HepG2 (cell line): Measurements from ENCODE around the gene PRSS22. TPM values are rescaled to one million over a fixed set of nuclear protein-coding genes. Genes with fewer than 3 reads are reported as not detected.

ENCODE experiments used
- BRCA1 ChIP-seq: sonication (generic); formaldehyde crosslinking; IDR thresholded peaks from 2 replicates; pipeline ENCODE4 v1.4.0; 2020; ENCODE audit warnings: missing genetic modification reagents
- SP4 ChIP-seq: sonication (generic); formaldehyde crosslinking; IDR thresholded peaks from 2 replicates; pipeline ENCODE4 v1.8.1; 2023; ENCODE audit warnings: mild to moderate bottlenecking, missing genetic modification reagents
- ZNF333 ChIP-seq: sonication (generic); formaldehyde crosslinking; IDR thresholded peaks from 2 replicates; pipeline ENCODE4 v1.4.0; 2020; ENCODE audit warnings: mild to moderate bottlenecking, missing genetic modification reagents, borderline replicate concordance
- ZNF441 ChIP-seq: sonication (generic); formaldehyde crosslinking; IDR thresholded peaks from 2 replicates; pipeline ENCODE4 v1.7.0; 2021; ENCODE audit warnings: missing genetic modification reagents, borderline replicate concordance
- ZNF496 ChIP-seq: sonication (generic); formaldehyde crosslinking; IDR thresholded peaks from 2 replicates; pipeline ENCODE4 v1.8.1; 2023; ENCODE audit warnings: mild to moderate bottlenecking, moderate library complexity, missing genetic modification reagents; ENCODE audit not compliant: insufficient replicate concordance
- ZNF737 ChIP-seq: sonication (generic); formaldehyde crosslinking; IDR thresholded peaks from 2 replicates; pipeline ENCODE4 v1.5.0; 2020; ENCODE audit warnings: missing genetic modification reagents, mild to moderate bottlenecking, borderline replicate concordance
- polyA plus RNA-seq, 8 experiments: library from polyadenylated mRNA; depleted of rRNA in 3 of 8; stranded (reverse) in 7 of 8; unstranded in 1 of 8; fragments of >200 nt; fragmentation: Illumina TruSeq in 4 of 8; extraction: Trizol in 4 of 8; gene quantifications; 2 replicates each; pipeline versions ENCODE4 v1.2.1 to v1.2.3, GENCODE V29; 2011 to 2016; ENCODE audit warnings: low read depth in 4 of 8, missing spikeins in 1 of 8, mixed read lengths in 1 of 8; ENCODE audit not compliant: insufficient read depth in 1 of 8
- total RNA-seq, 5 experiments: library from RNA; depleted of rRNA; stranded (reverse); fragments of >200 nt; fragmentation: Illumina TruSeq; extraction: Trizol; gene quantifications; 2 replicates each; pipeline ENCODE4 v1.2.3, GENCODE V29; 2016; ENCODE audit warnings: low read depth in 1 of 5
- TF ChIP-seq, protein P1 (sequence below): sonication (generic); formaldehyde crosslinking; IDR thresholded peaks from 2 replicates; pipeline ENCODE4 v1.4.0; 2020; ENCODE audit warnings: missing genetic modification reagents, borderline replicate concordance
- TF ChIP-seq, protein P2 (sequence below): conservative IDR thresholded peaks from 2 replicates; pipeline ENCODE4 v1.6.1; 2018; ENCODE audit warnings: missing genetic modification reagents
- TF ChIP-seq, protein P3 (sequence below): sonication (generic); formaldehyde crosslinking; IDR thresholded peaks from 2 replicates; pipeline ENCODE4 v1.4.0; 2020; ENCODE audit warnings: missing genetic modification reagents, borderline replicate concordance
- TF ChIP-seq, protein P4 (sequence below): sonication (generic); formaldehyde crosslinking; IDR thresholded peaks from 2 replicates; pipeline ENCODE4 v1.5.0; 2020; ENCODE audit warnings: missing genetic modification reagents
- TF ChIP-seq, protein P5 (sequence below): IDR thresholded peaks from 2 replicates; pipeline ENCODE4 v1.6.1; 2012; ENCODE audit warnings: low read length, improper control_type of control experiment
- TF ChIP-seq, protein P6 (sequence below): sonication (generic); formaldehyde crosslinking; IDR thresholded peaks from 2 replicates; pipeline ENCODE4 v1.8.0; 2022; ENCODE audit warnings: missing genetic modification reagents, mild to moderate bottlenecking, inconsistent platforms, borderline replicate concordance

Gene PRSS22
- total and polyA plus RNA-seq, 2 of the 13 experiments (the other 11 are each of a cell fraction or from before 2014, with no cell fraction given) = 0.24 to 0.32 TPM

DNA sequence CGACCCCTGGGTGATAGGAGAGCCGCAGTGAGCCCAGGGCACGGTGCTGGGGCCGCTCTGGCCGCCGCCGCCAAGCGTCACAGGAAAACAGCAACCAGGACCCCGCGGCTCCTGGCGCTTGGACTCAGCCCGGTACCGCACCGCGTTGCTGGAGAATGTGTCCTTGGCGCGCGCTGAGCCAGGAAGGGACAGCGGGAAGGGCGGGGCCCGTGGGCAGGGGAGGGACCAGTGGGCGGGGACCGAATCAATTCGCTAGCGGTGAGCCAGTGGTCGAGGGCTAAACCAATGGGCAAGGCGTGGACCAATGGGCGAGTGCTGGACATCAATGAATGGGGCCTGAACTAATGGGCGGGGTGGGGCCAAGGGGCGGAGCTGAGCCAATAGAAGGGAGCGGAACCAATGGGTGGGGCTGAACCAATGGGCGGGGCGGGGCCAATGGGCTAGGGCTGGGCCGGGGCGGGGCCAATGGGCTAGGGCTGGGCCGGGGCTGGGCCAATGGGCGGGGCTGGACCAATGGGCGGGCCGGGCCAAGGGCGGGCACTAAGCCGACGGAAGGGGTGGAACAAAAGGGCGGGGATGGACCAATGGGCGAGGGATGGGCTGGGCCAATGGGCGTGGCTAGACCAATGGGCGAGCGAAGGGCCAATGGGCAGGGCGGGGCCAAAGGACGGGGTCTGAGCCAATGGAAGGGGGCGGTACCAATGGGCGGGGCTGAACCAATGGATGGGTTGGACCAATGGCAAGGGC is 47.4 kb upstream of the PRSS22 start (continued):
- TF ChIP-seq, protein P1, sequence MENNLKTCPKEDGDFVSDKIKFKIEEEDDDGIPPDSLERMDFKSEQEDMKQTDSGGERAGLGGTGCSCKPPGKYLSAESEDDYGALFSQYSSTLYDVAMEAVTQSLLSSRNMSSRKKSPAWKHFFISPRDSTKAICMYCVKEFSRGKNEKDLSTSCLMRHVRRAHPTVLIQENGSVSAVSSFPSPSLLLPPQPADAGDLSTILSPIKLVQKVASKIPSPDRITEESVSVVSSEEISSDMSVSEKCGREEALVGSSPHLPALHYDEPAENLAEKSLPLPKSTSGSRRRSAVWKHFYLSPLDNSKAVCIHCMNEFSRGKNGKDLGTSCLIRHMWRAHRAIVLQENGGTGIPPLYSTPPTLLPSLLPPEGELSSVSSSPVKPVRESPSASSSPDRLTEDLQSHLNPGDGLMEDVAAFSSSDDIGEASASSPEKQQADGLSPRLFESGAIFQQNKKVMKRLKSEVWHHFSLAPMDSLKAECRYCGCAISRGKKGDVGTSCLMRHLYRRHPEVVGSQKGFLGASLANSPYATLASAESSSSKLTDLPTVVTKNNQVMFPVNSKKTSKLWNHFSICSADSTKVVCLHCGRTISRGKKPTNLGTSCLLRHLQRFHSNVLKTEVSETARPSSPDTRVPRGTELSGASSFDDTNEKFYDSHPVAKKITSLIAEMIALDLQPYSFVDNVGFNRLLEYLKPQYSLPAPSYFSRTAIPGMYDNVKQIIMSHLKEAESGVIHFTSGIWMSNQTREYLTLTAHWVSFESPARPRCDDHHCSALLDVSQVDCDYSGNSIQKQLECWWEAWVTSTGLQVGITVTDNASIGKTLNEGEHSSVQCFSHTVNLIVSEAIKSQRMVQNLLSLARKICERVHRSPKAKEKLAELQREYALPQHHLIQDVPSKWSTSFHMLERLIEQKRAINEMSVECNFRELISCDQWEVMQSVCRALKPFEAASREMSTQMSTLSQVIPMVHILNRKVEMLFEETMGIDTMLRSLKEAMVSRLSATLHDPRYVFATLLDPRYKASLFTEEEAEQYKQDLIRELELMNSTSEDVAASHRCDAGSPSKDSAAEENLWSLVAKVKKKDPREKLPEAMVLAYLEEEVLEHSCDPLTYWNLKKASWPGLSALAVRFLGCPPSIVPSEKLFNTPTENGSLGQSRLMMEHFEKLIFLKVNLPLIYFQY (CRISPR knock-in tag) = peak; percentile 36; the same call in 1 of the 2 replicates
- TF ChIP-seq, protein P2, sequence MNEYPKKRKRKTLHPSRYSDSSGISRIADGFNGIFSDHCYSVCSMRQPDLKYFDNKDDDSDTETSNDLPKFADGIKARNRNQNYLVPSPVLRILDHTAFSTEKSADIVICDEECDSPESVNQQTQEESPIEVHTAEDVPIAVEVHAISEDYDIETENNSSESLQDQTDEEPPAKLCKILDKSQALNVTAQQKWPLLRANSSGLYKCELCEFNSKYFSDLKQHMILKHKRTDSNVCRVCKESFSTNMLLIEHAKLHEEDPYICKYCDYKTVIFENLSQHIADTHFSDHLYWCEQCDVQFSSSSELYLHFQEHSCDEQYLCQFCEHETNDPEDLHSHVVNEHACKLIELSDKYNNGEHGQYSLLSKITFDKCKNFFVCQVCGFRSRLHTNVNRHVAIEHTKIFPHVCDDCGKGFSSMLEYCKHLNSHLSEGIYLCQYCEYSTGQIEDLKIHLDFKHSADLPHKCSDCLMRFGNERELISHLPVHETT (CRISPR knock-in tag) = peak; percentile 59; the same call in 1 of the 2 replicates
- TF ChIP-seq ZNF737 (CRISPR knock-in tag) (no peak), SP4 (CRISPR knock-in tag) (peak; percentile 98), ZNF496 (no peak), ZNF333 (peak; percentile 63; the same call in 1 of the 2 replicates), ZNF441 (CRISPR knock-in tag) (no peak; the same call in 1 of the 2 replicates), BRCA1 (CRISPR knock-in tag) (peak; percentile 84; the same call in 1 of the 2 replicates)
- TF ChIP-seq, protein P3, sequence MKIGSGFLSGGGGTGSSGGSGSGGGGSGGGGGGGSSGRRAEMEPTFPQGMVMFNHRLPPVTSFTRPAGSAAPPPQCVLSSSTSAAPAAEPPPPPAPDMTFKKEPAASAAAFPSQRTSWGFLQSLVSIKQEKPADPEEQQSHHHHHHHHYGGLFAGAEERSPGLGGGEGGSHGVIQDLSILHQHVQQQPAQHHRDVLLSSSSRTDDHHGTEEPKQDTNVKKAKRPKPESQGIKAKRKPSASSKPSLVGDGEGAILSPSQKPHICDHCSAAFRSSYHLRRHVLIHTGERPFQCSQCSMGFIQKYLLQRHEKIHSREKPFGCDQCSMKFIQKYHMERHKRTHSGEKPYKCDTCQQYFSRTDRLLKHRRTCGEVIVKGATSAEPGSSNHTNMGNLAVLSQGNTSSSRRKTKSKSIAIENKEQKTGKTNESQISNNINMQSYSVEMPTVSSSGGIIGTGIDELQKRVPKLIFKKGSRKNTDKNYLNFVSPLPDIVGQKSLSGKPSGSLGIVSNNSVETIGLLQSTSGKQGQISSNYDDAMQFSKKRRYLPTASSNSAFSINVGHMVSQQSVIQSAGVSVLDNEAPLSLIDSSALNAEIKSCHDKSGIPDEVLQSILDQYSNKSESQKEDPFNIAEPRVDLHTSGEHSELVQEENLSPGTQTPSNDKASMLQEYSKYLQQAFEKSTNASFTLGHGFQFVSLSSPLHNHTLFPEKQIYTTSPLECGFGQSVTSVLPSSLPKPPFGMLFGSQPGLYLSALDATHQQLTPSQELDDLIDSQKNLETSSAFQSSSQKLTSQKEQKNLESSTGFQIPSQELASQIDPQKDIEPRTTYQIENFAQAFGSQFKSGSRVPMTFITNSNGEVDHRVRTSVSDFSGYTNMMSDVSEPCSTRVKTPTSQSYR = peak; percentile 27; the same call in 1 of the 2 replicates
- TF ChIP-seq, protein P4, sequence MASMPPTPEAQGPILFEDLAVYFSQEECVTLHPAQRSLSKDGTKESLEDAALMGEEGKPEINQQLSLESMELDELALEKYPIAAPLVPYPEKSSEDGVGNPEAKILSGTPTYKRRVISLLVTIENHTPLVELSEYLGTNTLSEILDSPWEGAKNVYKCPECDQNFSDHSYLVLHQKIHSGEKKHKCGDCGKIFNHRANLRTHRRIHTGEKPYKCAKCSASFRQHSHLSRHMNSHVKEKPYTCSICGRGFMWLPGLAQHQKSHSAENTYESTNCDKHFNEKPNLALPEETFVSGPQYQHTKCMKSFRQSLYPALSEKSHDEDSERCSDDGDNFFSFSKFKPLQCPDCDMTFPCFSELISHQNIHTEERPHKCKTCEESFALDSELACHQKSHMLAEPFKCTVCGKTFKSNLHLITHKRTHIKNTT (CRISPR knock-in tag) = no peak
- TF ChIP-seq, protein P5, sequence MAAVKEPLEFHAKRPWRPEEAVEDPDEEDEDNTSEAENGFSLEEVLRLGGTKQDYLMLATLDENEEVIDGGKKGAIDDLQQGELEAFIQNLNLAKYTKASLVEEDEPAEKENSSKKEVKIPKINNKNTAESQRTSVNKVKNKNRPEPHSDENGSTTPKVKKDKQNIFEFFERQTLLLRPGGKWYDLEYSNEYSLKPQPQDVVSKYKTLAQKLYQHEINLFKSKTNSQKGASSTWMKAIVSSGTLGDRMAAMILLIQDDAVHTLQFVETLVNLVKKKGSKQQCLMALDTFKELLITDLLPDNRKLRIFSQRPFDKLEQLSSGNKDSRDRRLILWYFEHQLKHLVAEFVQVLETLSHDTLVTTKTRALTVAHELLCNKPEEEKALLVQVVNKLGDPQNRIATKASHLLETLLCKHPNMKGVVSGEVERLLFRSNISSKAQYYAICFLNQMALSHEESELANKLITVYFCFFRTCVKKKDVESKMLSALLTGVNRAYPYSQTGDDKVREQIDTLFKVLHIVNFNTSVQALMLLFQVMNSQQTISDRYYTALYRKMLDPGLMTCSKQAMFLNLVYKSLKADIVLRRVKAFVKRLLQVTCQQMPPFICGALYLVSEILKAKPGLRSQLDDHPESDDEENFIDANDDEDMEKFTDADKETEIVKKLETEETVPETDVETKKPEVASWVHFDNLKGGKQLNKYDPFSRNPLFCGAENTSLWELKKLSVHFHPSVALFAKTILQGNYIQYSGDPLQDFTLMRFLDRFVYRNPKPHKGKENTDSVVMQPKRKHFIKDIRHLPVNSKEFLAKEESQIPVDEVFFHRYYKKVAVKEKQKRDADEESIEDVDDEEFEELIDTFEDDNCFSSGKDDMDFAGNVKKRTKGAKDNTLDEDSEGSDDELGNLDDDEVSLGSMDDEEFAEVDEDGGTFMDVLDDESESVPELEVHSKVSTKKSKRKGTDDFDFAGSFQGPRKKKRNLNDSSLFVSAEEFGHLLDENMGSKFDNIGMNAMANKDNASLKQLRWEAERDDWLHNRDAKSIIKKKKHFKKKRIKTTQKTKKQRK = no peak
- TF ChIP-seq, protein P6, sequence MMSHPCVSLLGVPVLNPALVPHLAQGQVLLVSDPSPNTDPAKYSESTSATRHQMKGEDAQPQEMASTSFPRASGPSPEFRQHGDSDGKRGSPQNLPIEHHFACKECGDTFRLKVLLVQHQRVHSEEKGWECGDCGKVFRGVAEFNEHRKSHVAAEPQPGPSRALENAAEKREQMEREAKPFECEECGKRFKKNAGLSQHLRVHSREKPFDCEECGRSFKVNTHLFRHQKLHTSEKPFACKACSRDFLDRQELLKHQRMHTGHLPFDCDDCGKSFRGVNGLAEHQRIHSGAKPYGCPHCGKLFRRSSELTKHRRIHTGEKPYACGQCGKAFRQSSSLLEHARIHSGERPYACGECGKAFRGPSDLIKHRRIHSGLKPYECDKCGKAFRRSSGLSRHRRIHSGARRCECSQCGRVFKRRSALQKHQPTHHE (CRISPR knock-in tag) = 0 out of 2 replicates have a peak, but pooled peaks have one; percentile 7
